UCSD-AML1 (cell line): Measurements from ENCODE around the gene CDC5L.

Experiments used
- DNase-seq: peaks from one replicate; lab custom pipeline; 2025; ENCODE audit not compliant: unreplicated experiment; lab: John Stamatoyannopoulos, UW

Gene CDC5L

DNA sequence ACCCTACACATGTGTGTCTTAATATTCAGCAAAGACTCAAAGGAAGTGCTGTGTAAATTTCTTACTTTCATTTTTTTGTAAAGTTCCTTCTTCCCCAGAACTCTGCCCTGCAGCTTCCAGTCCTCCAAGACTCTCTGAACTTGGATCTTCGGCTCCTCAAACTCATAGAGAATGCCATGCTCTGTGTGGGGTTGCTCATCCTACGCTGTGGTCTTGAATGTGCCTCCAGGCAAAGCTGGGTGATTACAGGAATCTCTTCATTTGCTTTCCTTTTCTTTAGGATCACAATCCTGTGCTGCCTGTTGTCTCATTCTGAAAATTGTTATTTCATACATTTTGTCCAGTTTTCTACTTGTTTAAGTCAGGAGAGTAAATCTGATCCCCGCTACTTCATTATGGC, 14.5 kb upstream of the CDC5L start:
- DNase-seq: no peak

DNA sequence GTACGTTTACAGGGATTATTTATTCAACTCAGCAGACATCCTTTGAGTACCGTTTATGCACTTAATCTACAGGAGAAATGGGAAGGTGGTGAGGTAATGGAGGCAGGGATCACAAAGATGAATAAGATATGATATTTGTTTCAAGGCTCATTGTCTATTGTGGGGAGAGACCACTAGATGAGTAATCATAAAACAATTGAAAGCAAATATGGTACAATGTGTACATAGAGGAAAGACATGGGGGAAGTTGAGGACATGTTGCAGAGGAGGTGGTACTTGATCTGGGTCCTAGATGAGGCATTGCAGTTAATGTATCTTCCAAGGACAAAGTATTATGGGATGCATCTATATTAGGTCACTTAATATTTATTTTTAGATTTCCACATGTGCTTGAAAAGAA, 13.7 kb upstream of the CDC5L start:
- no peak for DNase-seq

DNA sequence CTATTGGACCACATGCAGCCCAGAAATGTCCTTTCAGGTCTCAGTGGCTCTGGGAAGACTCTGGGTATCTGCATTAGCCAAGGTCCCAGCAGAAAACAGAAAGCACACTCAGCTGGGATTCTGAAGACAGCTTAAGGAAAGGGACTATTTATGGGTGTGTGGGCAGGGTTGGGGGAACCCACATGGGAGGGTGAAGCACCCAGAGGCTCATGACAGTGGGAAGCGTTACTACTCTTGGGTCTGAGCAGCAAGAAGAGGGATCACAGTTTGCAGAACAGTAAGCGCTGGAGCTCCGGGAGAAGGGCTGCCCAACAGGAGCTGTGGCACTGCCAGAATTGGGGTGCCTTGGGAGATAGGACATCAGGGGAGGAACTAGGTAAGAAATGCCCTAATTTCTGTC, 12.4 kb upstream of the CDC5L start:
- no peak for DNase-seq

DNA sequence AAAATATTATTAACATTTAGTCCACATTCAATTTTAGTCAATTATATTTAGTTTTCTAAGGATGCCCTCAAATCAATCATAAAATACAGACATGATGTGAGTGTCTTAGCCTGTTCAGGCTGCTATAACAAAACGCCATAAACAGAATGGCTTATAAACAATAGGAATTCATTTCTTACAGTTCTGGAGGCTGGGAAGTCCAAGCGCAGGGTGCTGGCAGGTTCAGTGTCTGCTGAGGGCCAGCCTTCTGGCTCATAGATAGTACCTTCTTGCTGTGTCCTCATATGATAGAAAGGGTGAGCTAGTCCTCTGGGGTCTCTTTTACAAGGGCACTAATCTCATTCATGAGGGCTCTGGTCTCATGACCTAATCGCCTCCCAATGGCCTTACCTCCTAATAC, 10.0 kb upstream of the CDC5L start:
- no peak for DNase-seq

GRCh38 chr6:44377971-44378370, 9.5 kb upstream of the CDC5L start:
- no peak for DNase-seq

GRCh38 chr6:44381739-44382138, 5.8 kb upstream of the CDC5L start:
- no peak for DNase-seq

GRCh38 chr6:44386364-44386928, 1.1 kb upstream of the CDC5L start:
- DNase-seq: no peak

- no peak for DNase-seq
These were observed 569 bp upstream of the CDC5L start for GRCh38 chr6:44386929-44387345.

DNA sequence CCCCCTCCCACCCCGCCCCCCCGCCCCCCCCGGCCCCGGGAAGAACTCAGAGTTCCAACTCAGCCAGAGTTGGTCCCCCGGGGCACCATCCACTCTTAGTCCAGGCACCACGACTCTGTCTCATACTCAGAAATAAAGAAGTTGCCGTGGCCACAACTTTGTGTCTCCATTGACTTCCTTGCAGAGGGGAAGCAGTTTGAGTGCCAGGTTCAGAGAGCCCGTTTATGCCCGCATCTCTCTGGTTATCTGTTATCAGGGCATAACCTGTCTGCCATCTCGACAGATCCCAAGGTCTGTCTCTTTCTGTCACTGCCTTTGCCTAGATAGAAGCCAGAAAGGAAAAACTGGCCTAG, 605 bp downstream of the CDC5L start:
- DNase-seq: no peak

- DNase-seq: no peak
These were observed 1.4 kb downstream of the CDC5L start for GRCh38 chr6:44388887-44389286.

DNA sequence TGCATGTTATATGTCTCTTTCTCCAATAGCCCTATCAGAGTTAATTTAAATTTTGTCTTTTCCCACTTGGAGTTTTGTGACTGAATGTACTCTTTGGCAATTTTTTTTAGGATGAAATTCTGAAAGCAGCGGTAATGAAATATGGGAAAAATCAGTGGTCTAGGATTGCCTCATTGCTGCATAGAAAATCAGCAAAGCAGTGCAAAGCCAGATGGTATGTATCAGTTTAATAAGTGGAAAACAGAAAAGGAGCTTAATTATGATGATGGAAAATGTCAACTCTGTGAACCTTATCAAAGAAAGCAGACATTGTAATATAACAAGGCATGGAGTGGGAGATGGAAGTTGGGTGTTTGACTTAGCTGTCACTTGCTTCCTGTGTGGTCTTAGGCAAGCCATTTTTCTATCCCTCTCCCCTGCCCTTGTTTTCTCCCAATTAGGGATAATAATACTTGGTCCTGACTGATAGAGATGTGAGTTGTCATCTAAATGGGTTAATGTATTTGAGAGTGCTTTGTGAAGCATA, 2.7 kb downstream of the CDC5L start:
- DNase-seq: no peak

DNA sequence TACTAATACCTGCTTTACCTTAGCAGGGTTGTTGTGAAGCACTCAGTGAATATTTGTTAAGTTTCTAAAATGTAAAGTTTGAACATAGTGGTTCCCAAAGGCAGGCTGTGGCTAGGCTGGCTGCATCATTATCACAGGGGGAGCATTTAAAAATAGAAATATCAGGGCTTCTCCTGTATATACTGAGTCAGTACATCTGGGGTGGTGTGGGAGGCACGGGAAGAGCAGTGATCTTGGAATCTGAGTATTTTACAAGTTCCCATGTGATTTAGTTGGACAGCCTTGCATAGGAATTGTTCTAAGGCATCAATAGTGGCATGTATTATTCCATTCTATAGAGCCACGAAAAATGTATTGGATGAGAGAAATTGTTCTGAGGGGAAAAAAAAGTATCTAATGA, 8.0 kb downstream of the CDC5L start:
- DNase-seq: no peak

DNA sequence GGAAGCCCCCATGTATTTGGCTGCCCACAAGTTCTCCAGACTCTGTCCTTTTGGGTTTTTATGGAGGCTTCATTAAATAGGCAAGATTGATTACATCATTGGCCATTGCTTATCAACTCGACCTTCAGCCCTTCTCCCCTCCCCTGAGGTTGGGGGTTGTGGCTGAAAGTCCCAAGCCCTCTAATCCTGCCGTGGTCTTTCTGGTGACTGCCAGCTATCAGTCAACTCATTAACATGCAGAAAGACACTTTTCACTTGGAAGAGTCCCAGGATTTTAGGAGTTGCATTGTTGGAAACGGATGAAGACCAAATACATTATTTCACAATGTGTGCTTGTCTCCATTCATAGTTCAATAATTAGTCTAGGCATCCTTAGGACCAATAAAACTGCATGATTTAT, 9.5 kb downstream of the CDC5L start:
- DNase-seq: no peak

DNA sequence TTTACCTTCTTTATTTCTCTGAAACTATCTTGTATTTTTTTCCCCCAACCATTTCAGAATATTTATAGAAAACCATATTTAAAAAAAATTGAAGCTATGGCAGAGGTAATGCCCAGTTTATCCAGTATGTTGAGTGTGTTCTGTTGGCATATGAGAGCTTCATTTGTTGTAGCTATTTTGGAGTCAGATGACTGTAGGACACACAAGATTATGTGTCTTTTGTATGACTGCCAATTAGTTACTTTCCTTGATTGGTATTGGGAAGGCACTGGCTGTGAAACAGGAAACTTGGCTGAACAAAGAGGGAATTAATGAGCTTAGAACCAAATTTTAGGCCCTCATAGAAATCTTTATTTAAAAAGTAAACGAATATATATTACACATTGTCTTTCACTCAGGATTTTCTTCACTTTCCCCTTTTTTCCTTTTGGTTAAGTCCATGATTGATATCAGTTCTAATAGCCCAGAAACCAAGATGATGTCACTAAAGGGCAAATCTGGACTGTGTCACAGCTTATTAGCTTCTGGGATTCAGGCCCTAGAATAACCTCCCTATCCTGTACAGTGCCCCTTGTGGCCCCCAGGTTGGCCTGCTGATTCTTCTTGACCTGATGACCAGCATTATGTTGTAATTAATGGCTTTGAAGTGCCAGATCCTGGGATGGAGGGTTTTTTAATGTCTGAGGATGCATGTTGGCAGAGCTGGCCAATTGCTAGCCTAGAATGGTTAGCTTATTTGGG, 10.1 kb downstream of the CDC5L start:
- no peak for DNase-seq

- no peak for DNase-seq
These were observed 12.5 kb downstream of the CDC5L start for GRCh38 chr6:44399991-44400390.

DNA sequence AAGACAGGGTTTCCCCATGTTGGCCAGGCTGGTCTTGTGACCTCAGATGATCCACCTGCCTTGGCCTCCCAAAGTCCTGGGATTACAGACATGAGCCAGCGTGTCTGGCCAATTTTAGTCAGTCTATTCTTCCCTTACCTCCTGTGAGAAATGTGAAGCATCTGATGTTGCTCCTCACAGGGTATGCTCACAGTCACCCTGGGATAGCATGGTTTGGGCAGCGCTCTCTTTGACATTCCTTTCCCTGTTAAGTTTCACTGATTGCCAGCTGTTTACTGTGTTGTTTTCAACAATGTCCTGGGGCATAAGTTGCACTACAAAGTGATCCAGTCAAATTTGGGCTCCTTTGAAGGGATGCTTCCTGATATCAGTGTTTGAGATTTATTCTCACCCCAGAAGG, 13.1 kb downstream of the CDC5L start:
- no peak for DNase-seq

DNA sequence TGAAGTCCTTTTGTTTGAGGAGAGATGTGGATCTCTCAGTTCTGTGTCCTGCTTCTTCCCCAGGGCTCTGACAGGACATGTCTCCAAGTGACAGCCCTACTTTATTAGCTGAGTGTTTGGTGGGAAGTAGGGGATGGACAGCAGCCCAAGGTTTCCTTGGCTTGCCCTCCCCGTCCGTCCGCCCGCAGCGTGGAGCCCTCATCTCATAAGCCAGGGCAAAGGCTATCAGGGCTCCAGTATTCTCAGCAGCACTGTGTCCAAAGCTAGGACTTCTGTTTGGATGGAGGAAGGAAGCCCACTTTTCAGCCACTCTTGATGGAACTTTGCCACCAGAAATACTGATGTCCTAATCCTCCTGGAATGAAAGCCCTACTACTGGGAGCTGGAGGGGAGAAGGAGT, 13.6 kb downstream of the CDC5L start:
- DNase-seq: no peak

- no peak for DNase-seq
These were observed 16.7 kb downstream of the CDC5L start for GRCh38 chr6:44404022-44404714.

GRCh38 chr6:44404715-44405099, 17.2 kb downstream of the CDC5L start:
- no peak for DNase-seq

GRCh38 chr6:44407951-44408670, 20.6 kb downstream of the CDC5L start:
- no peak for DNase-seq

DNA sequence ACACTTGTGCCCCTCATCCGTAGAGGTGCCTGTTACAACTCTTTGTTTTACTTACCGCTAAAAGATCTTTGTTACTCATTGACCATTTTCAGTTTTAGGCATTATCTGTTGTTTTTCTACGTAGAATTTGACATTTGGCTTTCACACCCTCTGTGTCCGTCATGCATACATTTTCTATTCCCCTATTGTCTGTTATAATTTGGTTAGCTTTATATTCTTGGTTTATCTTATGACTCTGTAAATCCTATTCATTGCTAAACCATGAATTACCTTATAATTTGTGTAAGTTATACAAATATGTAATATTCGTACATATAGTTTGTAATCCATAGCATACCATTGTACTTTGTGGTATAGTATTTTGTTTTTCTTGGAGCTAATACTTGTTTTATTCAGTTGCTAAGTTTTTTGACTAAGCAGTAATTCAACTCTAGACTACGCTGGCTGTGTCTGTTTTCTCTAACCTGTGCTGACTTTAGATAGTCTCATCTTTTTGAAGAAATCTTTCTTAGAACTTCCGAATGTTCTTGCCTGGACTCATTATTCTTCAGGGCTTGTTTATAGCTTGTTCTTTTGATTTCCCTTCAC, 21.8 kb downstream of the CDC5L start:
- DNase-seq: no peak
